Measurements from ENCODE around the gene PTPN3.

The PTPN3 gene

DNA sequence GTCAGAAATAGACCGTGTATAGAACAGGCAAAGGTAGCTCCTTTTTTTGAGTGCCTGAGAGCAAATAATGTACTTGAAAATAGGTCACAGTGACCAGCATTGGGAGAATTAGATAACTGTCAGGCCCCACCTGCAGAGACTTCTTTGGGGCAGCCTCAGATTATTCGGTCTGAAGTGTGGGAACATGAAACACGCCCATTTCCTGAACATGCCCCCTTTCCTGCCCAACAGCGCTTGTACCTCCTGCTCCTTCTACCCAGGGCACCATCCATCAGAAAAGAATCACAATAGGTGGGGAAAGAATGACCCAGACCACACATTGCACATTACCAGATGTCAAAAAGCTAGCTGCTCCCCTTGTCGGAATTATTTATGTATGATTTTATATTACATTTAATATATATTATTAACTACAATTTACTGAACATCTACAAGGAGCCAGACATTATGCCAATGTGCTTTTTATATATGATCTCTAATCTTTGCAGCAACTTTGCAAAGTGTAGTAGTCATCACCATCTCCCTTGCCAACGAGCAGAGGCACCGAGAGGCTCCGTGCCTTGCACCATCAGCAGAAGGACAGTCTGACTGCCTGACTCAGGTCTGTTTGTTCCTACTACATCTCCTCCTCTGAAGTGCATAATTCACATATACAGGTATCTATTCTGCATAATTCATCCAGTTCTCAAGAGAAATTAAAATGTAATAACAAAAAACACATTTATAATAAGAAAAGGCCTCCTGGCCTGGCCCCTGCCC lies 39.5 kb downstream of the PTPN3 start:
- TF ChIP-seq, protein P1, sequence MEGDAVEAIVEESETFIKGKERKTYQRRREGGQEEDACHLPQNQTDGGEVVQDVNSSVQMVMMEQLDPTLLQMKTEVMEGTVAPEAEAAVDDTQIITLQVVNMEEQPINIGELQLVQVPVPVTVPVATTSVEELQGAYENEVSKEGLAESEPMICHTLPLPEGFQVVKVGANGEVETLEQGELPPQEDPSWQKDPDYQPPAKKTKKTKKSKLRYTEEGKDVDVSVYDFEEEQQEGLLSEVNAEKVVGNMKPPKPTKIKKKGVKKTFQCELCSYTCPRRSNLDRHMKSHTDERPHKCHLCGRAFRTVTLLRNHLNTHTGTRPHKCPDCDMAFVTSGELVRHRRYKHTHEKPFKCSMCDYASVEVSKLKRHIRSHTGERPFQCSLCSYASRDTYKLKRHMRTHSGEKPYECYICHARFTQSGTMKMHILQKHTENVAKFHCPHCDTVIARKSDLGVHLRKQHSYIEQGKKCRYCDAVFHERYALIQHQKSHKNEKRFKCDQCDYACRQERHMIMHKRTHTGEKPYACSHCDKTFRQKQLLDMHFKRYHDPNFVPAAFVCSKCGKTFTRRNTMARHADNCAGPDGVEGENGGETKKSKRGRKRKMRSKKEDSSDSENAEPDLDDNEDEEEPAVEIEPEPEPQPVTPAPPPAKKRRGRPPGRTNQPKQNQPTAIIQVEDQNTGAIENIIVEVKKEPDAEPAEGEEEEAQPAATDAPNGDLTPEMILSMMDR (conservative IDR thresholded peaks at IDR 0.05; ENCODE audit: low read depth) = no peak
- ChIA-PET CTCF (interaction anchor here (1.2 to 2.8 kb wide), 5 partner anchors 8 to 18 kb away, joined by 3 to 12 read pairs (median 6); no protein-coding TSS in a partner anchor), POLR2A (ENCODE audit: low non-redundant PET) (no interaction called here)
- H3K27ac ChIP-seq = no peak overlapping the region
- DNase-seq (ENCODE audit: low spot score) = no peak

- ChIA-PET CTCF (interaction anchor here (0.7 to 0.9 kb wide), 2 partner anchors 8 to 12 kb away, joined by 3 to 4 read pairs; no protein-coding TSS in a partner anchor), POLR2A (ENCODE audit: low non-redundant PET) (no interaction called here)
- TF ChIP-seq, protein P1 (conservative IDR thresholded peaks at IDR 0.05; ENCODE audit: low read depth) = no peak
- no peak for DNase-seq (ENCODE audit: low spot score)
- H3K27ac ChIP-seq = peak overlapping the region; percentile 1; the same call in 1 of the 2 replicates
Measured at GRCh38 chr9:109456811-109457210, 41.3 kb downstream of the PTPN3 start.

GRCh38 chr9:109455861-109456260 lies 42.2 kb downstream of the PTPN3 start:
- ChIA-PET POLR2A (ENCODE audit: low non-redundant PET) (no interaction called here), CTCF (interaction anchor here (3.6 kb wide), 1 partner anchor 15 kb away, joined by 19 read pairs; no protein-coding TSS in a partner anchor)
- no peak overlapping the region for H3K27ac ChIP-seq
- no peak for DNase-seq (ENCODE audit: low spot score)
- TF ChIP-seq, protein P1 (conservative IDR thresholded peaks at IDR 0.05; ENCODE audit: low read depth) = no peak

- no peak overlapping the region for H3K27ac ChIP-seq
- no peak for DNase-seq (ENCODE audit: low spot score)
- POLR2A ChIA-PET (ENCODE audit: low non-redundant PET) = no interaction called here
- TF ChIP-seq, protein P1 (conservative IDR thresholded peaks at IDR 0.05; ENCODE audit: low read depth) = no peak
- CTCF ChIA-PET = interaction anchor here (3.6 kb wide), 1 partner anchor 15 kb away, joined by 19 read pairs; no protein-coding TSS in a partner anchor
Measured at GRCh38 chr9:109455391-109455790, 42.7 kb downstream of the PTPN3 start.

GRCh38 chr9:109454601-109455155 lies 43.4 kb downstream of the PTPN3 start:
- no peak overlapping the region for H3K27ac ChIP-seq
- POLR2A ChIA-PET (ENCODE audit: low non-redundant PET) = no interaction called here
- CTCF ChIA-PET = interaction anchor here (1.2 to 3.6 kb wide), 3 partner anchors 14 to 21 kb away, joined by 3 to 25 read pairs (median 19); no protein-coding TSS in a partner anchor
- DNase-seq (ENCODE audit: low spot score) = no peak
- TF ChIP-seq, protein P1 (conservative IDR thresholded peaks at IDR 0.05; ENCODE audit: low read depth) = no peak

- peak overlapping the region; percentile 86 for H3K27ac ChIP-seq
- DNase-seq (ENCODE audit: low spot score) = no peak
- ChIA-PET POLR2A (ENCODE audit: low non-redundant PET) (interaction anchor here (0.6 kb wide), 1 partner anchor 126 kb away, joined by 3 read pairs; no protein-coding TSS in a partner anchor), CTCF (interaction anchor here (0.6 to 3.6 kb wide), 4 partner anchors 13 to 612 kb away, joined by 3 to 25 read pairs (median 11); no protein-coding TSS in a partner anchor)
- TF ChIP-seq, protein P1 (conservative IDR thresholded peaks at IDR 0.05; ENCODE audit: low read depth) = no peak
Measured at GRCh38 chr9:109454041-109454440, 44.1 kb downstream of the PTPN3 start.

All from RWPE1 (cell line).